WTC11 (cell line): ENCODE data around the gene NEK4. TPM values are rescaled to one million over a fixed set of nuclear protein-coding genes. Genes with fewer than 3 reads are reported as not detected.

Experiments
- CREB1 ChIP-seq: sonication (generic); formaldehyde crosslinking; IDR thresholded peaks from 2 replicates; pipeline ENCODE4 v1.8.0; 2023; ENCODE audit warnings: mild to moderate bottlenecking, missing genetic modification reagents
- ETV6 ChIP-seq: sonication (generic); formaldehyde crosslinking; IDR thresholded peaks from 2 replicates; pipeline ENCODE4 v1.8.1; 2022; ENCODE audit warnings: mild to moderate bottlenecking, missing genetic modification reagents
- HMGA2 ChIP-seq: fragments of 250-450 bp; sonication (Bioruptor Pico); IDR thresholded peaks from 2 replicates; pipeline ENCODE4 v1.4.0; 2021; ENCODE audit warnings: mild to moderate bottlenecking, moderate library complexity
- MYBL2 ChIP-seq: sonication (generic); formaldehyde crosslinking; IDR thresholded peaks from 2 replicates; pipeline ENCODE4 v1.8.1; 2023; ENCODE audit warnings: mild to moderate bottlenecking, moderate library complexity, missing genetic modification reagents
- NFYB ChIP-seq: sonication (generic); formaldehyde crosslinking; conservative IDR thresholded peaks from 2 replicates; pipeline ENCODE4 v1.8.0; 2022; ENCODE audit warnings: low read depth, missing genetic modification reagents
- TEAD1 ChIP-seq: sonication (generic); formaldehyde crosslinking; IDR thresholded peaks from 2 replicates; pipeline ENCODE4 v1.8.0; 2022; ENCODE audit warnings: mild to moderate bottlenecking, missing genetic modification reagents
- TEAD4 ChIP-seq: sonication (generic); formaldehyde crosslinking; IDR thresholded peaks from 2 replicates; pipeline ENCODE4 v1.8.0; 2022; ENCODE audit warnings: mild to moderate bottlenecking, missing genetic modification reagents
- TP53 ChIP-seq: sonication (generic); formaldehyde crosslinking; IDR thresholded peaks from 2 replicates; pipeline ENCODE4 v1.8.1; 2023; ENCODE audit warnings: mild to moderate bottlenecking, missing genetic modification reagents
- ZNF263 ChIP-seq: sonication (generic); formaldehyde crosslinking; IDR thresholded peaks from 2 replicates; pipeline ENCODE4 v1.8.1; 2022; ENCODE audit warnings: low read depth, mild to moderate bottlenecking, moderate library complexity, missing genetic modification reagents
- ZNF317 ChIP-seq: sonication (generic); formaldehyde crosslinking; IDR thresholded peaks from 2 replicates; pipeline ENCODE4 v1.8.1; 2023; ENCODE audit warnings: low read depth, mild to moderate bottlenecking, moderate library complexity, missing genetic modification reagents, borderline replicate concordance
- total RNA-seq: library from RNA; stranded (reverse); gene quantifications from 3 replicates; pipeline ENCODE4 v1.2.3, GENCODE V29; 2021
- TF ChIP-seq, protein P1 (sequence below): sonication (generic); formaldehyde crosslinking; IDR thresholded peaks from 2 replicates; pipeline ENCODE4 v1.8.0; 2023; ENCODE audit warnings: missing genetic modification reagents, mild to moderate bottlenecking, borderline replicate concordance
- TF ChIP-seq, protein P2 (sequence below): sonication (generic); formaldehyde crosslinking; IDR thresholded peaks from 2 replicates; pipeline ENCODE4 v1.8.1; 2023; ENCODE audit warnings: mild to moderate bottlenecking, missing genetic modification reagents, borderline replicate concordance
- TF ChIP-seq, protein P3 (sequence below): sonication (generic); formaldehyde crosslinking; IDR thresholded peaks from 2 replicates; pipeline ENCODE4 v1.8.0; 2022; ENCODE audit warnings: mild to moderate bottlenecking, missing genetic modification reagents
- TF ChIP-seq, protein P4 (sequence below): sonication (generic); formaldehyde crosslinking; IDR thresholded peaks from 2 replicates; pipeline ENCODE4 v1.8.1; 2023; ENCODE audit warnings: mild to moderate bottlenecking, missing genetic modification reagents
- TF ChIP-seq, protein P5 (sequence below): sonication (generic); formaldehyde crosslinking; IDR thresholded peaks from 2 replicates; pipeline ENCODE4 v1.8.0; 2023; ENCODE audit warnings: missing genetic modification reagents
- TF ChIP-seq, protein P6 (sequence below): fragments of 250-450 bp; sonication (Bioruptor Pico); IDR thresholded peaks from 2 replicates; pipeline ENCODE4 v1.9.0; 2021; ENCODE audit warnings: mild to moderate bottlenecking
- TF ChIP-seq, protein P7 (sequence below): sonication (generic); formaldehyde crosslinking; IDR thresholded peaks from 2 replicates; pipeline ENCODE4 v1.8.1; 2022; ENCODE audit warnings: missing genetic modification reagents, borderline replicate concordance
- TF ChIP-seq, protein P8 (sequence below): fragments of 200-600 bp; IDR thresholded peaks from 2 replicates; pipeline ENCODE4 v1.8.0; 2022; ENCODE audit warnings: antibody characterized with exemption
- TF ChIP-seq, protein P9 (sequence below): sonication (generic); formaldehyde crosslinking; IDR thresholded peaks from 2 replicates; pipeline ENCODE4 v1.8.0; 2022; ENCODE audit warnings: mild to moderate bottlenecking, missing genetic modification reagents
- TF ChIP-seq, protein P10 (sequence below): sonication (generic); formaldehyde crosslinking; IDR thresholded peaks from 2 replicates; pipeline ENCODE4 v1.8.0; 2022; ENCODE audit warnings: mild to moderate bottlenecking, missing genetic modification reagents

NEK4 gene
- total RNA-seq, 1 experiment from 2014 or later, result 31.4 TPM

DNA sequence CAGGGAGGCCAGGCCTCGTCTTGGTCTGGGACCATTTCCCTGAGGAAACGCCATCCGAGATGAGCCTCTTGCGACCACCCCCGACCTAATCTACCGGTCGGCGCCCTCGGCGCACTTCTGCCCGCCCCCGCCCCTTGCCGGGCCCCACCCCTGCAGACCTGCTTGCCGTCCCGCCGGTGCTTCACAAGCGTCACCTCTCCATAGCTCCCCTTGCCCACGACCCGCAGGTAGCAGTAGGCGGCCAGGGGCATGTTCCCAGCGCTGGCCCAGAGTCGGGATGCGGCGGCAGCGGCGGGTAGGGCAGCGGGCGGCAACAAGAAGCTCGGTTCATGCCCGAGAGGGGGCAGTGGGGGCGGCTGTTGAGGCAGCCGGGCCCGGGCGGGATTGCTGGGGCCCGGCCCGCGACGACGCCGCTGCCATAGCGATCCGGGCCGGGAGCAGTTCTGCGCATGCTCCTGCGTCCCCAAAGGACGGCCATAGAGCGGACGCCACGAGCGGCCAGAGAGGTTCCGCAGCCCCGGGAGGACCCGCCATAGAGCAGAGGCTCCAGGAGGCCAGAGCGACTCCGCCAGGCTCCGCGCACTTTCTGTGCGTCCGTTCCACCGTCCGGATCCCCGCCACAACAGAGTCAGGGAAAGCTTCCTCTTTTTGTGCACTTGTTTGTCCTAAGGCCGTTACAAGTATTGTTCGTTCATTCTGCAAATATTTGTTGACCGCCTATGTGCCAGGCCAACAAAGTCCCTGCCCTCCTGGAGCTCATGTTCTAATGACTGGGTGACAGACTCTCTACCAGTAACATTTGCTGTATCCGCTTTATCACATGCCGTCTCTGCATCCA lies at the start of gene NEK4 (continued):
- TF ChIP-seq, protein P1, sequence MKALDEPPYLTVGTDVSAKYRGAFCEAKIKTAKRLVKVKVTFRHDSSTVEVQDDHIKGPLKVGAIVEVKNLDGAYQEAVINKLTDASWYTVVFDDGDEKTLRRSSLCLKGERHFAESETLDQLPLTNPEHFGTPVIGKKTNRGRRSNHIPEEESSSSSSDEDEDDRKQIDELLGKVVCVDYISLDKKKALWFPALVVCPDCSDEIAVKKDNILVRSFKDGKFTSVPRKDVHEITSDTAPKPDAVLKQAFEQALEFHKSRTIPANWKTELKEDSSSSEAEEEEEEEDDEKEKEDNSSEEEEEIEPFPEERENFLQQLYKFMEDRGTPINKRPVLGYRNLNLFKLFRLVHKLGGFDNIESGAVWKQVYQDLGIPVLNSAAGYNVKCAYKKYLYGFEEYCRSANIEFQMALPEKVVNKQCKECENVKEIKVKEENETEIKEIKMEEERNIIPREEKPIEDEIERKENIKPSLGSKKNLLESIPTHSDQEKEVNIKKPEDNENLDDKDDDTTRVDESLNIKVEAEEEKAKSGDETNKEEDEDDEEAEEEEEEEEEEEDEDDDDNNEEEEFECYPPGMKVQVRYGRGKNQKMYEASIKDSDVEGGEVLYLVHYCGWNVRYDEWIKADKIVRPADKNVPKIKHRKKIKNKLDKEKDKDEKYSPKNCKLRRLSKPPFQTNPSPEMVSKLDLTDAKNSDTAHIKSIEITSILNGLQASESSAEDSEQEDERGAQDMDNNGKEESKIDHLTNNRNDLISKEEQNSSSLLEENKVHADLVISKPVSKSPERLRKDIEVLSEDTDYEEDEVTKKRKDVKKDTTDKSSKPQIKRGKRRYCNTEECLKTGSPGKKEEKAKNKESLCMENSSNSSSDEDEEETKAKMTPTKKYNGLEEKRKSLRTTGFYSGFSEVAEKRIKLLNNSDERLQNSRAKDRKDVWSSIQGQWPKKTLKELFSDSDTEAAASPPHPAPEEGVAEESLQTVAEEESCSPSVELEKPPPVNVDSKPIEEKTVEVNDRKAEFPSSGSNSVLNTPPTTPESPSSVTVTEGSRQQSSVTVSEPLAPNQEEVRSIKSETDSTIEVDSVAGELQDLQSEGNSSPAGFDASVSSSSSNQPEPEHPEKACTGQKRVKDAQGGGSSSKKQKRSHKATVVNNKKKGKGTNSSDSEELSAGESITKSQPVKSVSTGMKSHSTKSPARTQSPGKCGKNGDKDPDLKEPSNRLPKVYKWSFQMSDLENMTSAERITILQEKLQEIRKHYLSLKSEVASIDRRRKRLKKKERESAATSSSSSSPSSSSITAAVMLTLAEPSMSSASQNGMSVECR, result peak; percentile 70; the same call in 1 of the 2 replicates
- TF ChIP-seq, protein P2, sequence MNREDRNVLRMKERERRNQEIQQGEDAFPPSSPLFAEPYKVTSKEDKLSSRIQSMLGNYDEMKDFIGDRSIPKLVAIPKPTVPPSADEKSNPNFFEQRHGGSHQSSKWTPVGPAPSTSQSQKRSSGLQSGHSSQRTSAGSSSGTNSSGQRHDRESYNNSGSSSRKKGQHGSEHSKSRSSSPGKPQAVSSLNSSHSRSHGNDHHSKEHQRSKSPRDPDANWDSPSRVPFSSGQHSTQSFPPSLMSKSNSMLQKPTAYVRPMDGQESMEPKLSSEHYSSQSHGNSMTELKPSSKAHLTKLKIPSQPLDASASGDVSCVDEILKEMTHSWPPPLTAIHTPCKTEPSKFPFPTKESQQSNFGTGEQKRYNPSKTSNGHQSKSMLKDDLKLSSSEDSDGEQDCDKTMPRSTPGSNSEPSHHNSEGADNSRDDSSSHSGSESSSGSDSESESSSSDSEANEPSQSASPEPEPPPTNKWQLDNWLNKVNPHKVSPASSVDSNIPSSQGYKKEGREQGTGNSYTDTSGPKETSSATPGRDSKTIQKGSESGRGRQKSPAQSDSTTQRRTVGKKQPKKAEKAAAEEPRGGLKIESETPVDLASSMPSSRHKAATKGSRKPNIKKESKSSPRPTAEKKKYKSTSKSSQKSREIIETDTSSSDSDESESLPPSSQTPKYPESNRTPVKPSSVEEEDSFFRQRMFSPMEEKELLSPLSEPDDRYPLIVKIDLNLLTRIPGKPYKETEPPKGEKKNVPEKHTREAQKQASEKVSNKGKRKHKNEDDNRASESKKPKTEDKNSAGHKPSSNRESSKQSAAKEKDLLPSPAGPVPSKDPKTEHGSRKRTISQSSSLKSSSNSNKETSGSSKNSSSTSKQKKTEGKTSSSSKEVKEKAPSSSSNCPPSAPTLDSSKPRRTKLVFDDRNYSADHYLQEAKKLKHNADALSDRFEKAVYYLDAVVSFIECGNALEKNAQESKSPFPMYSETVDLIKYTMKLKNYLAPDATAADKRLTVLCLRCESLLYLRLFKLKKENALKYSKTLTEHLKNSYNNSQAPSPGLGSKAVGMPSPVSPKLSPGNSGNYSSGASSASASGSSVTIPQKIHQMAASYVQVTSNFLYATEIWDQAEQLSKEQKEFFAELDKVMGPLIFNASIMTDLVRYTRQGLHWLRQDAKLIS (CRISPR knock-in tag), result peak; percentile 28; the same call in 1 of the 2 replicates
- TF ChIP-seq MYBL2 (CRISPR knock-in tag) (0 out of 2 replicates have a peak, but pooled peaks have one; percentile 61), ZNF263 (CRISPR knock-in tag) (no peak), TEAD4 (CRISPR knock-in tag) (0 out of 2 replicates have a peak, but pooled peaks have one; percentile 42), ETV6 (CRISPR knock-in tag) (peak; percentile 76; the same call in 1 of the 2 replicates), ZNF317 (CRISPR knock-in tag) (no peak), TP53 (peak; percentile 74; the same call in 1 of the 2 replicates), NFYB (CRISPR knock-in tag) (no peak), TEAD1 (CRISPR knock-in tag) (peak; percentile 33), HMGA2 (no peak), CREB1 (CRISPR knock-in tag) (no peak)
- TF ChIP-seq, protein P3, sequence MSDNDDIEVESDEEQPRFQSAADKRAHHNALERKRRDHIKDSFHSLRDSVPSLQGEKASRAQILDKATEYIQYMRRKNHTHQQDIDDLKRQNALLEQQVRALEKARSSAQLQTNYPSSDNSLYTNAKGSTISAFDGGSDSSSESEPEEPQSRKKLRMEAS (CRISPR knock-in tag), result peak; percentile 78
- TF ChIP-seq, protein P4, sequence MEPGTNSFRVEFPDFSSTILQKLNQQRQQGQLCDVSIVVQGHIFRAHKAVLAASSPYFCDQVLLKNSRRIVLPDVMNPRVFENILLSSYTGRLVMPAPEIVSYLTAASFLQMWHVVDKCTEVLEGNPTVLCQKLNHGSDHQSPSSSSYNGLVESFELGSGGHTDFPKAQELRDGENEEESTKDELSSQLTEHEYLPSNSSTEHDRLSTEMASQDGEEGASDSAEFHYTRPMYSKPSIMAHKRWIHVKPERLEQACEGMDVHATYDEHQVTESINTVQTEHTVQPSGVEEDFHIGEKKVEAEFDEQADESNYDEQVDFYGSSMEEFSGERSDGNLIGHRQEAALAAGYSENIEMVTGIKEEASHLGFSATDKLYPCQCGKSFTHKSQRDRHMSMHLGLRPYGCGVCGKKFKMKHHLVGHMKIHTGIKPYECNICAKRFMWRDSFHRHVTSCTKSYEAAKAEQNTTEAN, result 0 out of 2 replicates have a peak, but pooled peaks have one; percentile 6
- TF ChIP-seq, protein P5, sequence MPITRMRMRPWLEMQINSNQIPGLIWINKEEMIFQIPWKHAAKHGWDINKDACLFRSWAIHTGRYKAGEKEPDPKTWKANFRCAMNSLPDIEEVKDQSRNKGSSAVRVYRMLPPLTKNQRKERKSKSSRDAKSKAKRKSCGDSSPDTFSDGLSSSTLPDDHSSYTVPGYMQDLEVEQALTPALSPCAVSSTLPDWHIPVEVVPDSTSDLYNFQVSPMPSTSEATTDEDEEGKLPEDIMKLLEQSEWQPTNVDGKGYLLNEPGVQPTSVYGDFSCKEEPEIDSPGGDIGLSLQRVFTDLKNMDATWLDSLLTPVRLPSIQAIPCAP (CRISPR knock-in tag), result 0 out of 2 replicates have a peak, but pooled peaks have one; percentile 42
- TF ChIP-seq, protein P6, sequence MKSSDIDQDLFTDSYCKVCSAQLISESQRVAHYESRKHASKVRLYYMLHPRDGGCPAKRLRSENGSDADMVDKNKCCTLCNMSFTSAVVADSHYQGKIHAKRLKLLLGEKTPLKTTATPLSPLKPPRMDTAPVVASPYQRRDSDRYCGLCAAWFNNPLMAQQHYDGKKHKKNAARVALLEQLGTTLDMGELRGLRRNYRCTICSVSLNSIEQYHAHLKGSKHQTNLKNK, result no peak
- TF ChIP-seq, protein P7, sequence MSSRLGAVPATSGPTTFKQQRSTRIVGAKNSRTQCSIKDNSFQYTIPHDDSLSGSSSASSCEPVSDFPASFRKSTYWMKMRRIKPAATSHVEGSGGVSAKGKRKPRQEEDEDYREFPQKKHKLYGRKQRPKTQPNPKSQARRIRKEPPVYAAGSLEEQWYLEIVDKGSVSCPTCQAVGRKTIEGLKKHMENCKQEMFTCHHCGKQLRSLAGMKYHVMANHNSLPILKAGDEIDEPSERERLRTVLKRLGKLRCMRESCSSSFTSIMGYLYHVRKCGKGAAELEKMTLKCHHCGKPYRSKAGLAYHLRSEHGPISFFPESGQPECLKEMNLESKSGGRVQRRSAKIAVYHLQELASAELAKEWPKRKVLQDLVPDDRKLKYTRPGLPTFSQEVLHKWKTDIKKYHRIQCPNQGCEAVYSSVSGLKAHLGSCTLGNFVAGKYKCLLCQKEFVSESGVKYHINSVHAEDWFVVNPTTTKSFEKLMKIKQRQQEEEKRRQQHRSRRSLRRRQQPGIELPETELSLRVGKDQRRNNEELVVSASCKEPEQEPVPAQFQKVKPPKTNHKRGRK, result no peak
- TF ChIP-seq, protein P8, sequence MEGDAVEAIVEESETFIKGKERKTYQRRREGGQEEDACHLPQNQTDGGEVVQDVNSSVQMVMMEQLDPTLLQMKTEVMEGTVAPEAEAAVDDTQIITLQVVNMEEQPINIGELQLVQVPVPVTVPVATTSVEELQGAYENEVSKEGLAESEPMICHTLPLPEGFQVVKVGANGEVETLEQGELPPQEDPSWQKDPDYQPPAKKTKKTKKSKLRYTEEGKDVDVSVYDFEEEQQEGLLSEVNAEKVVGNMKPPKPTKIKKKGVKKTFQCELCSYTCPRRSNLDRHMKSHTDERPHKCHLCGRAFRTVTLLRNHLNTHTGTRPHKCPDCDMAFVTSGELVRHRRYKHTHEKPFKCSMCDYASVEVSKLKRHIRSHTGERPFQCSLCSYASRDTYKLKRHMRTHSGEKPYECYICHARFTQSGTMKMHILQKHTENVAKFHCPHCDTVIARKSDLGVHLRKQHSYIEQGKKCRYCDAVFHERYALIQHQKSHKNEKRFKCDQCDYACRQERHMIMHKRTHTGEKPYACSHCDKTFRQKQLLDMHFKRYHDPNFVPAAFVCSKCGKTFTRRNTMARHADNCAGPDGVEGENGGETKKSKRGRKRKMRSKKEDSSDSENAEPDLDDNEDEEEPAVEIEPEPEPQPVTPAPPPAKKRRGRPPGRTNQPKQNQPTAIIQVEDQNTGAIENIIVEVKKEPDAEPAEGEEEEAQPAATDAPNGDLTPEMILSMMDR, result no peak
- TF ChIP-seq, protein P9, sequence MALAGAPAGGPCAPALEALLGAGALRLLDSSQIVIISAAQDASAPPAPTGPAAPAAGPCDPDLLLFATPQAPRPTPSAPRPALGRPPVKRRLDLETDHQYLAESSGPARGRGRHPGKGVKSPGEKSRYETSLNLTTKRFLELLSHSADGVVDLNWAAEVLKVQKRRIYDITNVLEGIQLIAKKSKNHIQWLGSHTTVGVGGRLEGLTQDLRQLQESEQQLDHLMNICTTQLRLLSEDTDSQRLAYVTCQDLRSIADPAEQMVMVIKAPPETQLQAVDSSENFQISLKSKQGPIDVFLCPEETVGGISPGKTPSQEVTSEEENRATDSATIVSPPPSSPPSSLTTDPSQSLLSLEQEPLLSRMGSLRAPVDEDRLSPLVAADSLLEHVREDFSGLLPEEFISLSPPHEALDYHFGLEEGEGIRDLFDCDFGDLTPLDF (CRISPR knock-in tag), result no peak
- TF ChIP-seq, protein P10, sequence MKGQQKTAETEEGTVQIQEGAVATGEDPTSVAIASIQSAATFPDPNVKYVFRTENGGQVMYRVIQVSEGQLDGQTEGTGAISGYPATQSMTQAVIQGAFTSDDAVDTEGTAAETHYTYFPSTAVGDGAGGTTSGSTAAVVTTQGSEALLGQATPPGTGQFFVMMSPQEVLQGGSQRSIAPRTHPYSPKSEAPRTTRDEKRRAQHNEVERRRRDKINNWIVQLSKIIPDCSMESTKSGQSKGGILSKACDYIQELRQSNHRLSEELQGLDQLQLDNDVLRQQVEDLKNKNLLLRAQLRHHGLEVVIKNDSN (CRISPR knock-in tag), result 0 out of 2 replicates have a peak, but pooled peaks have one; percentile 50
